Stomach smooth muscle (tissue), 2 donors: Measurements from ENCODE around the gene APOO.

ENCODE experiments used
- H3K27ac ChIP-seq: one replicate; pipeline ENCODE4 v1.7.0; 2013; ENCODE audit warnings: mild to moderate bottlenecking, low read length, inconsistent platforms
- H3K27me3 ChIP-seq, 2 donors: one replicate each; pipeline ENCODE4 v1.7.0; 2013; ENCODE audit warnings: low read length in 2 of 2; ENCODE audit not compliant: insufficient read depth in 2 of 2, control insufficient read depth in 1 of 2
- H3K36me3 ChIP-seq, 2 donors: one replicate each; pipeline ENCODE4 v1.7.0; 2013; ENCODE audit warnings: low read length in 2 of 2; ENCODE audit not compliant: control insufficient read depth in 2 of 2, insufficient read depth in 2 of 2
- H3K4me1 ChIP-seq: one replicate; pipeline ENCODE4 v1.7.0; 2013; ENCODE audit warnings: low read length; ENCODE audit not compliant: control insufficient read depth, insufficient read depth
- H3K4me3 ChIP-seq, 2 donors: one replicate each; pipeline ENCODE4 v1.7.0; 2013; ENCODE audit warnings: low read length in 2 of 2
- H3K9ac ChIP-seq, 2 donors: one replicate each; pipeline ENCODE4 v1.7.0; 2013; ENCODE audit warnings: low read length in 2 of 2, mild to moderate bottlenecking in 1 of 2
- H3K9me3 ChIP-seq, 2 donors: one replicate each; pipeline ENCODE4 v1.7.0; 2013; ENCODE audit warnings: low read length in 2 of 2; ENCODE audit not compliant: control insufficient read depth in 2 of 2
- donor health status: healthy.
- donor health status: Pancreatic carcinoma.

Gene APOO

DNA sequence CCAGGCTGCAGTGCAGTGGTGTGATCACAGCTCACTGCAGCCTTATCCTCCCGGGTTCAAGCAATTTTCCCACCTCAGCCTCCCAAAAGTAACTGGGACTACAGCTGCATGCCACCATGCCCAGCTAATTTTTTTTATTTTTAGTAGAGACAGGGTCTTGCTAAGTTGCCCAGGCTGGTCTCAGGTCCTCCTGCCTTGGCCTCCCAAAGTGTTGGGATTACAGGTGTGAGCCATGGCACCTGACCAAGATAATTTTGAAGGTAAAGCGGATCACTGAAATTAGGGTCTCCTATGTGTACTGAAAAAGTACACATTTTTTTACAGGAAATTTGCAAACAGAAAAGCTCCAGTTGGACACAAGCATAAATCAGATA is 120.0 kb downstream of the APOO start:
- no peak overlapping the region for H3K4me3 ChIP-seq
- peaks cover 6 to 10% of the 10 kb centered on the region in 2 donors for H3K36me3 ChIP-seq
- no peaks in the 10 kb centered on the region for H3K27me3 ChIP-seq
- no peaks in the 10 kb centered on the region for H3K4me1 ChIP-seq
- no peaks in the 10 kb centered on the region for H3K9me3 ChIP-seq
- H3K27ac ChIP-seq, result no peak overlapping the region
- H3K9ac ChIP-seq, result no peak overlapping the region

GRCh38 chrX:23786268-23786815 is 121.4 kb downstream of the APOO start:
- no peak overlapping the region for H3K9ac ChIP-seq
- H3K4me3 ChIP-seq, result no peak overlapping the region

DNA sequence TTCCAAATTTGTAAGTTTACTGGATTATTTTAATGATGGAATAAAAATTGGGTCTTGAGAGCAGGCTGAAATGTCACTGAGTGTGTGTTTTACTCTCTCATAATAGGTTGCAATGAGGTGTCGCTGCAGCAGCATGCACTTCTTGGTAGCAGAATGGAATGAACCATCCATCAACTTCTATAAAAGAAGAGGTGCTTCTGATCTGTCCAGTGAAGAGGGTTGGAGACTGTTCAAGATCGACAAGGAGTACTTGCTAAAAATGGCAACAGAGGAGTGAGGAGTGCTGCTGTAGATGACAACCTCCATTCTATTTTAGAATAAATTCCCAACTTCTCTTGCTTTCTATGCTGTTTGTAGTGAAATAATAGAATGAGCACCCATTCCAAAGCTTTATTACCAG is 122.2 kb downstream of the APOO start:
- H3K27ac ChIP-seq, result no peak overlapping the region
- H3K4me3 ChIP-seq, result peak overlapping the region; percentile 27 to 88
- peaks cover 6 to 10% of the 10 kb centered on the region in 2 donors for H3K36me3 ChIP-seq
- H3K27me3 ChIP-seq, result no peaks in the 10 kb centered on the region
- peaks cover 2% of the 10 kb centered on the region for H3K4me1 ChIP-seq
- no peaks in the 10 kb centered on the region for H3K9me3 ChIP-seq
- no peak overlapping the region for H3K9ac ChIP-seq

More at GRCh38 chrX:23786268-23786815, 121.4 kb downstream of the APOO start:
- Histone ChIP-seq H3K27me3 (no peaks in the 10 kb centered on the region), H3K4me1 (peaks cover 2% of the 10 kb centered on the region), H3K36me3 (peaks cover 6 to 10% of the 10 kb centered on the region in 2 donors), H3K27ac (no peak overlapping the region), H3K9me3 (no peaks in the 10 kb centered on the region)

GRCh38 chrX:23784470-23785331 is 123.0 kb downstream of the APOO start:
- H3K4me1 ChIP-seq, result peaks cover 2% of the 10 kb centered on the region
- peaks cover 6 to 10% of the 10 kb centered on the region in 2 donors for H3K36me3 ChIP-seq
- H3K9ac ChIP-seq, result peak overlapping the region in 1 of 2 donors; percentile 51
- no peak overlapping the region for H3K27ac ChIP-seq
- H3K4me3 ChIP-seq, result peak overlapping the region; percentile 84 to 88
- H3K27me3 ChIP-seq, result no peaks in the 10 kb centered on the region
- no peaks in the 10 kb centered on the region for H3K9me3 ChIP-seq

- H3K4me3 ChIP-seq, result peak overlapping the region; percentile 84 to 88
Measured at GRCh38 chrX:23783589-23784469, 123.9 kb downstream of the APOO start.

More at GRCh38 chrX:23783589-23784469, 123.9 kb downstream of the APOO start:
- peak overlapping the region; percentile 83 to 92 for H3K9ac ChIP-seq
- no peaks in the 10 kb centered on the region for H3K9me3 ChIP-seq
- peak overlapping the region; percentile 82 for H3K27ac ChIP-seq
- no peaks in the 10 kb centered on the region for H3K27me3 ChIP-seq
- H3K4me1 ChIP-seq, result peaks cover 2% of the 10 kb centered on the region
- peaks cover 6 to 10% of the 10 kb centered on the region in 2 donors for H3K36me3 ChIP-seq
